SK-N-MC (cell line): Measurements from ENCODE around the gene MPO.

Experiments used
- EZH2 ChIP-seq: fragments of 200-600 bp; sonication (generic); IDR thresholded peaks from one replicate; pipeline ENCODE4 v1.6.1; 2017; ENCODE audit warnings: antibody characterized with exemption
- FOXP2 ChIP-seq: optimal IDR thresholded peaks from 2 replicates; pipeline ENCODE3; 2011; ENCODE audit warnings: mild to moderate bottlenecking, moderate library complexity; ENCODE audit not compliant: insufficient read depth; ENCODE audit errors: extremely low read length, control extremely low read depth
- POLR2AphosphoS5 ChIP-seq: IDR thresholded peaks from 2 replicates; pipeline ENCODE4 v1.6.1; 2012; ENCODE audit warnings: mild to moderate bottlenecking, low read depth, low read length, borderline replicate concordance

GRCh38 chr17:58231641-58232040 is 49.1 kb downstream of the MPO start:
- no peak for TF ChIP-seq EZH2
- no peak for TF ChIP-seq POLR2AphosphoS5
- no peak for TF ChIP-seq FOXP2
